ENCODE measurements around the gene GMDS. TPM values are rescaled to one million over a fixed set of nuclear protein-coding genes. Genes with fewer than 3 reads are reported as not detected.

The GMDS gene
- total RNA-seq, 1 donor from 2014 or later, result 35.7 TPM

DNA sequence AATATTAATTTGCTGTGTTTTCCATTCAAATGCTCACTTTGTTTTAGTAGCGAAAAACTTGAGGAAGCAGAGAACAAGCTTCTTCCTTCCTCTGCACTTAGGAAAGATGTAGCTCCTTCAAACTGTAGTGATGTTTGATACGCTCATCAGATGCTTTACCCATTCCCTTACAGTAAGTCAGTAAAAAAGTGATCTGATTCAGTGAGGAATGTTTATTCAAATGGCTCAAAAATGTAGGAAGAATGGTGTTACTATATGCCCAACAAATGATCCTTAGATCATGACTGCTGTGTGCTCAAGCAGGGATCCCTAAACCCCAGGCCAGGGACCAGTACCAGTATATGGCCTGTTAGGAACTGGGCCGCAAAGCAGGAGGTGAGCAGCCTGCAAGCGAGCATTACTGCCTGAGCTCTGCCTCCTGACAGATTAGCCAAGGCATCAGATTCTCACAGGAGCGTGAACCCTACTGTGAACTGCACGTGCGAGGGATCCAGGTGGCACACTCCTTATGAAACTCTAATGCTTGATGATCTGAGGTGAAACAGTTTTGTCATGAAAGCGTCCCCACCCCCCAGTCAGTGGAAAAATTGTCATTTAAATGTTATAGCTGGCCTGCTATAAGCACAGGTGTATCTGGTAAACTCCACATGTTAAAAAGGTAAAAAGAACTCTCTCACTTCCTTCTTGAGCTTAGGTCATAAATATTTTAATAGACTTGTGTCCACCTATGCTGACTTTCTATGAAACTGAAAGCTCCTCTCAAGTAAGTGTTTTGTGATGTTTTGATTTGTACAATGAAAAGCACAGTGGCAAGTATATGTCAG is 448.5 kb downstream of the GMDS start:
- Mint-ChIP-seq H3K27me3 (ENCODE audit: low read depth) (peaks cover 2% of the 10 kb centered on the region), H3K27ac (no peak overlapping the region), H3K9me3 (no peaks in the 10 kb centered on the region), H3K4me3 (ENCODE audit: low read depth) (no peak overlapping the region), H3K4me1 (ENCODE audit: low read depth) (peaks cover 7% of the 10 kb centered on the region), H3K36me3 (ENCODE audit: low read depth) (no peaks in the 10 kb centered on the region)
- no peak for DNase-seq (ENCODE audit: low spot score)
- intact Hi-C loops (cut with micrococcal nuclease), result no loop called here

DNA sequence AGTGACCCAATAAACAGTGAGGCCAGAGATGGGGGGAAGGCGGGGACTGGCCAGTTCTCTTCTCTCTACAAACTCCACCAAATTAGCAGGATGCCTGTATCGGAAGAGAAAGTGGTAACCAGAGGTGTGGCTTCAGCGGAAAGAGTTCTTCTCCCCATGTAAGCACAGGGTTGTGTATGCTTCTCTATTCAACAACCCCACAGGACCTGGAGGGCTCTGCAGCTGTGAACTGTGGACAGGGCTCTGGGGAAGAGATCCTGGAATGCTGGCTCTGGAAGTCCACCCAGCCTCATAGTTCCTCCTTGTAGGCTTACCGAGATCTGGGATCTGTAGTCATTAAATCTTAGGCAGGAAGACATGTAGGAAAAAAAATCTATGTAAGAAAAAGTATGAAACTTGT is 449.5 kb downstream of the GMDS start:
- H3K4me1 Mint-ChIP-seq (ENCODE audit: low read depth), result peaks cover 7% of the 10 kb centered on the region
- intact Hi-C loops (cut with micrococcal nuclease), result no loop called here
- H3K27ac Mint-ChIP-seq, result no peak overlapping the region
- peaks cover 2% of the 10 kb centered on the region for H3K27me3 Mint-ChIP-seq (ENCODE audit: low read depth)
- H3K9me3 Mint-ChIP-seq, result no peaks in the 10 kb centered on the region
- DNase-seq (ENCODE audit: low spot score), result no peak
- H3K4me3 Mint-ChIP-seq (ENCODE audit: low read depth), result no peak overlapping the region
- H3K36me3 Mint-ChIP-seq (ENCODE audit: low read depth), result no peaks in the 10 kb centered on the region

DNA sequence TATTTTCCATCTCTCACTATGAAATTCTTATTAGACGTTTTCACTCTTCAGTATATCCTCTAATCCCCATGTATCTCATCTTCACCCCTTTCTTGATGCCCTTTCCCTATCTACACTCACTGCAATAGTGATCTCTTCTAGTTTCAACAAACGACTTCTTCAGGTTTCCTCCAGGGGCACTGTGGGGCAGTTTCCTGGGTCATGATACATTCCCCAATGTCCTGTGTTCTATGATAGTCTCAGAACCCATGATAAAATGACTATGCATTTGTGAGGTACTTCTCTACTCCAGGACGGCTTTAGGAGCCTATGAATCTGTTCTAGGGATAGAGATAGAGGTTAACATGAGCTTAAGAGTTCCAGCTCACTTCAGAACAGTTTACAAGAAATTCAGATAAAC is 452.4 kb downstream of the GMDS start:
- Mint-ChIP-seq H3K36me3 (ENCODE audit: low read depth) (no peaks in the 10 kb centered on the region), H3K4me1 (ENCODE audit: low read depth) (peaks cover 7% of the 10 kb centered on the region), H3K4me3 (ENCODE audit: low read depth) (no peak overlapping the region), H3K27me3 (ENCODE audit: low read depth) (peaks cover 2% of the 10 kb centered on the region), H3K9me3 (no peaks in the 10 kb centered on the region), H3K27ac (no peak overlapping the region)
- no peak for DNase-seq (ENCODE audit: low spot score)
- intact Hi-C loops (cut with micrococcal nuclease), result no loop called here

DNA sequence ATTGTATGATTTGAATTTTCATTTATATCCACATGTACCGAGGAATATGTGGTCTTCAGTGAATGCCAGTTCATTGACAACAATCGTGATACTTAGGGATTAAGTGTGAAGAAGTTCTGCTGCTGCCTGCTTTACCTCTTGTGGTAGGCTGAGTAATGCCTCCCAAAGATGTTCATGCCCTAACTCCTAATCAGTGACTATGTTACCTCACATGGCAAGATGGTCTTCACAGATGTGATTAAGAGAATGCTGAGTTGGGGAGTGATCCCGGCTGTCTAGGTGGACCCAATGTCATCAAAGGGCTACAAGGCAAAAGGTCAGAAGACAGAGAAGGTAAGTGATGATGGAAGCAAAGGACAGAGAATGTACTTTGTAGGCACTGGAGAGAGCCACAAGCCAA is 454.7 kb downstream of the GMDS start:
- intact Hi-C loops (cut with micrococcal nuclease), result no loop called here
- no peak overlapping the region for H3K4me3 Mint-ChIP-seq (ENCODE audit: low read depth)

DNA sequence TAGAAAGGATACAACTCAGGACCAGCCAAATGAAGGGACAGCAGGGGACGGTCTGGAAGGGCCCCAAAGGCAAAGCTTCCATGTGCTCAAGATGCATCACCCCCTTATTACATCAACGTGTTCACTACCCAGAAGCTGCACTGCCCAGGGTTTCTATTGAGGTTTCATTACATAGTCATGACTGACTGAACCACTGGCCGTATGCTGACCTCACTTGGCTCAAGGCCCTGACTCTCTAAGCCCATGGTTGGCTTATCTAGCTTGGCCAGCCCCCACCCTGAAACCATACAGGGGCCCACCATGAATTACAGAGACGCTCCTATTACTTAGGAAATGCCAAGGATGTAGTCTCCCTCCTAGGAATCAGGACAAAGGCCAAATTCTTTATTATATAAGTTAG is 456.3 kb downstream of the GMDS start:
- Mint-ChIP-seq H3K27me3 (ENCODE audit: low read depth) (peaks cover 4% of the 10 kb centered on the region), H3K9me3 (no peaks in the 10 kb centered on the region)
- intact Hi-C loops (cut with micrococcal nuclease), result no loop called here

More for the DNA sequence above, 454.7 kb downstream of the GMDS start:
- no peak for DNase-seq (ENCODE audit: low spot score)
- H3K27me3 Mint-ChIP-seq (ENCODE audit: low read depth), result peaks cover 4% of the 10 kb centered on the region
- no peaks in the 10 kb centered on the region for H3K4me1 Mint-ChIP-seq (ENCODE audit: low read depth)
- H3K27ac Mint-ChIP-seq, result no peak overlapping the region
- H3K36me3 Mint-ChIP-seq (ENCODE audit: low read depth), result no peaks in the 10 kb centered on the region
- no peaks in the 10 kb centered on the region for H3K9me3 Mint-ChIP-seq

DNA sequence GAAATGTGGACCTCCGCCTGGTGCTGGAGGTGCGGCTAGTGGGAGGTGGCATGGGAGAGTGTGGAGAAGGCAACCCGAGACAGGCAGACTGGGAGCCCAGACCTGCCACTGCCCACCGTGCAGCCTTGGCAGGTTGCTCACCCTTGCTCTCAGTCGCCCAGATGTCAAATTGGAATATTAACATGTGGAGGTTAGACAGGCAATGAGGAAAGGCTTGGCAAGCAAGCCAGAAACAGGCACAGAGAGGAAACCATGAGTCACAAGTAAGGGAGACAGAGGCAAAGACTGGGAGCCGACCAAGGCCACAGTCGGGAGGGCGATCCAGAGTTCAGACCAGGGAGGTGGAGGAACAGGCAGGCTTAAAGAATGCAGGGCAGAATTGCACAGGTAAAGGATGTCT is 457.5 kb downstream of the GMDS start:
- Mint-ChIP-seq H3K4me3 (ENCODE audit: low read depth) (no peak overlapping the region), H3K36me3 (ENCODE audit: low read depth) (no peaks in the 10 kb centered on the region), H3K4me1 (ENCODE audit: low read depth) (no peaks in the 10 kb centered on the region), H3K9me3 (no peaks in the 10 kb centered on the region), H3K27ac (no peak overlapping the region), H3K27me3 (ENCODE audit: low read depth) (peaks cover 4% of the 10 kb centered on the region)
- DNase-seq (ENCODE audit: low spot score), result no peak
- intact Hi-C loops (cut with micrococcal nuclease), result no loop called here

More for the DNA sequence above, 456.3 kb downstream of the GMDS start:
- no peaks in the 10 kb centered on the region for H3K36me3 Mint-ChIP-seq (ENCODE audit: low read depth)
- no peaks in the 10 kb centered on the region for H3K4me1 Mint-ChIP-seq (ENCODE audit: low read depth)
- H3K4me3 Mint-ChIP-seq (ENCODE audit: low read depth), result no peak overlapping the region
- no peak overlapping the region for H3K27ac Mint-ChIP-seq
- DNase-seq (ENCODE audit: low spot score), result no peak

DNA sequence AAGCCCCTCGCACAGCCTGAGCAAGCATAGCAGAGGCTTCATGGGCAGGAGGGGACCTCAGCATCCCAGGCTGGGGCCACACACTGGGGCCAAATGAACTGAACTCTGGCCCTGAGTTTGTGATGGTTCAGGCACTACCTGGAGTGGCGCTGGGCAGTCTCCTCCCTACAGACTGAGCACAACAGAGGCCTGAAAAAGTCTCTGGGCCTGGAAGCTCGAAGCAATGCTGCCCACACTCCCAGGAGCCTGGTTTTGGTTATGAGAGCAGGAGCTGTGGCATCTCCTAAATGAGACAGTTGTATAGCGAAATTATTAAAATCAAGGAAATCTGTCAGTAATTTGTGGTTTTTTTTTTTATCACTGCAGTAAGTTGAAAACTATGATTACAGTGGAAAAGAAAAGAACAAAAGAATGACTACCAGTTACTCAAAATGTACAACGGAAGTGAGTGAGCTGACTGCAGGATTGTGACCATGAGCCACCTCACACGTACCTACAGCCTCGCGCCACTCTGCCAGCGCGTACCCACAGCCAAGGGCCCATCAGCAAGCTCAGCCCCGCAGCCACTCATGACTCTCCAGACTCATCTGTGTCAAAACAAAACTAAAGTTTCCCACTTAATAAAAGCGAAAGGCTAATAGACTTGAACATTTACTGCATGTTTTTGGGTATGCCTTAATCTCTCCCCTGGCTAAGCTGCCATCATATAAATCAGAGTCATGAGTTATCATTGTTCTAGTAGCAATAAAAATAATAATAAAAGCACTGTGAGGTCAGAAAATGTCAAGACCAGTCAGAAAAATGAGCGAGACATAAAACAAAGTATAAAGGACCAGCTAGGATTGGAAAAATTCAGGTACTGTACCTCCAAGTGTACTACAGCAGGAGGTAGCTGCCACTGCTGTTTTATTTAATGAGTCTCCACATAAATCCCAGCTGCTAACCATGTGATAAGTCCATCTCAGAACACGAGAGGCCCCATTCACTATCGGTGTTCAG is 458.7 kb downstream of the GMDS start:
- H3K27ac Mint-ChIP-seq, result no peak overlapping the region
- peaks cover 3% of the 10 kb centered on the region for H3K27me3 Mint-ChIP-seq (ENCODE audit: low read depth)
- no peaks in the 10 kb centered on the region for H3K36me3 Mint-ChIP-seq (ENCODE audit: low read depth)
- H3K4me1 Mint-ChIP-seq (ENCODE audit: low read depth), result no peaks in the 10 kb centered on the region
- intact Hi-C loops (cut with micrococcal nuclease), result no loop called here
- no peaks in the 10 kb centered on the region for H3K9me3 Mint-ChIP-seq
- H3K4me3 Mint-ChIP-seq (ENCODE audit: low read depth), result no peak overlapping the region
- no peak for DNase-seq (ENCODE audit: low spot score)

DNA sequence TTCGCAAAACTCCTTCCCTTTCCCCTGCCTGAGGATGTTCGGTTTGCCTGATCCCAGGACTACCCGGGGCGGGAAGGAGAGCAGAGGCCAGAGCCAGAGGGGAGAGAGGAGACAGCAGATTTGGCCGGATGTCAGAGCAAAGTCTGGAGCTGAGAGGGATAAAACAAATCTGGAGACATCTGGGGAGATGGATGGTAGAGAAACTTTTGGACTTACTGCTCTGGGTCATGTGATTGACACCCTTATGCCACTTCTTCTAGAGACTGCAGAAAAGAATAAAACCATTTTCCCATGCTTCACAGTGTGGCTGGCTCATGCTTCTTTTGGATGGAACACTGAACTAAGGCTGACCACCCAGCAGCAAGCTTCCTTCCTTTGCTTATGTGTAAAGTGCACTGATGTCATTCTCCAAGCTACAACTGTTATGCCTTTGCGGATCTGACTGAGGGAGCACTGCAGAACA is 461.0 kb downstream of the GMDS start:
- H3K4me3 Mint-ChIP-seq (ENCODE audit: low read depth), result no peak overlapping the region
- no peaks in the 10 kb centered on the region for H3K36me3 Mint-ChIP-seq (ENCODE audit: low read depth)
- intact Hi-C loops (cut with micrococcal nuclease), result no loop called here
- H3K9me3 Mint-ChIP-seq, result no peaks in the 10 kb centered on the region
- H3K4me1 Mint-ChIP-seq (ENCODE audit: low read depth), result no peaks in the 10 kb centered on the region
- no peak for DNase-seq (ENCODE audit: low spot score)
- peaks cover 3% of the 10 kb centered on the region for H3K27me3 Mint-ChIP-seq (ENCODE audit: low read depth)
- no peak overlapping the region for H3K27ac Mint-ChIP-seq

DNA sequence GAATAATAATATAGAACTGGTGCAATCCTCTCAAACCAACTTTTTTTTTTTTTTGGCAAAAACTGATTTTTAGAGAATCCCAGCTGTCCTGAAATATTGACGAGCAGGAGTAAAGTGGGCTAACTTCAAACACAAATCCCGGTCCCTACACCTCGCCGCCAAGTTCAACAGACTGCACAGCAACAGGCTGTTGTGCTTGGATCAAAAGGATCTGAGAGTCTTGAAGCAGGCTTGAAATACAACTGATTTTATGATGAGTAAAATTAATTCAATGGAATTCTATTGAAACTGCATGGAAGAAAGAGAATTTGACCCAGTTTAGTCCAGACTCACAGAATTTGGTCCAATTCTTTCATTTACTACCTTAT is 463.6 kb downstream of the GMDS start:
- H3K27me3 Mint-ChIP-seq (ENCODE audit: low read depth), result no peaks in the 10 kb centered on the region
- no peaks in the 10 kb centered on the region for H3K36me3 Mint-ChIP-seq (ENCODE audit: low read depth)
- intact Hi-C loops (cut with micrococcal nuclease), result no loop called here
- H3K27ac Mint-ChIP-seq, result no peak overlapping the region
- H3K4me1 Mint-ChIP-seq (ENCODE audit: low read depth), result no peaks in the 10 kb centered on the region
- no peak for DNase-seq (ENCODE audit: low spot score)
- no peaks in the 10 kb centered on the region for H3K9me3 Mint-ChIP-seq
- no peak overlapping the region for H3K4me3 Mint-ChIP-seq (ENCODE audit: low read depth)

DNA sequence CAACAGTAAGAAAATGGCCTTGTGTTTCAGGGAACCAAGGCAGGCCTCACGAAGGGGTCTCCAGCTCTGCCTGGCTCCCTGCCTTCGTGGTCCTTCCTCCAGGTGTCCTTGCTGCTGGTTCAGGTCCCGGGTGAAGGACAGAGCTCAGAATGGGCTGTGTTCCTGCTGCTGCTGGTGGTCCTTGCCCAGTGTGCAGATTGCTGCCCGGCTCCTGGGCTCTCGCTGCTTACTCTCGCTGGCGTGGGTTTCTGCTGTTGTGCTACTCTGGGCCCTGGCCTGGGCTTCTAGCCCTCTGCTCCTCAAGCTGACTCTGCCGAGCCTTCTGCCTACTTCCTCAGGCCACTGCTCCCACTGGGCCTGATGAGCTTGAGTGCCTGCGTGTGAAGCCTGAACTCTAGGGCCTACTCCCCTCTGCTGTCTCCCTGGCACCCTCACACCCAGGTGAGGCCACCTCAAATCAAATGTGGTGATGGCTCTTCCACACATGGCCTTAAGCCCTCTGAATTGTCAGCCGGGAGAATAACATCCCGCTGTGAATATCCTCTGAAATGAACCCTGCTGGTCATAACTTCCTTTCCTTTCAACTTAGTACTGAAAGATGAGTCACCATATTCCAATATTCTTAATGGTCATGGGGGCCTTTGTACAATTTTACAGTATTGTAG is 464.1 kb downstream of the GMDS start:
- Mint-ChIP-seq H3K4me1 (ENCODE audit: low read depth) (no peaks in the 10 kb centered on the region), H3K36me3 (ENCODE audit: low read depth) (no peaks in the 10 kb centered on the region), H3K27ac (no peak overlapping the region), H3K9me3 (no peaks in the 10 kb centered on the region), H3K27me3 (ENCODE audit: low read depth) (no peaks in the 10 kb centered on the region), H3K4me3 (ENCODE audit: low read depth) (no peak overlapping the region)
- intact Hi-C loops (cut with micrococcal nuclease), result no loop called here
- no peak for DNase-seq (ENCODE audit: low spot score)

DNA sequence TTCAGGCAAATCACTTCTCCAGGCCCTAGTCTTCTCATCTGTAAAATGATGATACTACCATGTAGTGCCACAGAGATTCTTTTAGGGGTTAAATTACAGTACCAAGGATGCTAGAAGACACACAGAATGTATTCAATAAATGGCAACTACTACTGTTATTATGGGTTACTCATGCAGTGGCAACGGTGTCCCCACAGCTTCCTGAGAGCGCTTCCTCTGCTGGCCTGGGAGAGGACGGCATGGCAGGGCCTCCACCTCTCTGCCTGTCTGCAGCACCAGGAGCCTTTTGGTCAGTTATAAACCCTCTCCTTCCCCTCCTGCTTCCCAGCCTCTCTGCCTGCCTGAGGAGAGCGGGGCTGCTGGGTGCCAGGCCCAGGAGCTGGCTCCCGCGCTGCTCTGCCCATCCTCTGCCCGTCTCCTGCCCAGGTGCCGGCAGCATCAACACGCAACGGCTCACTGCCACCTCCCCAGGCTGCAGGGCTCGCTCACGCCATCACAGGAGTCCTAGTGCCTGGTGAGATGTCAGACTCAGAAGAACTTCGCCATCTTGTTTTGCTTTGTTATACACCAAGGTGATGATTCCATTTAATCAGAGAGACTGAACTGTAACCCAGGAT is 465.0 kb downstream of the GMDS start:
- Mint-ChIP-seq H3K36me3 (ENCODE audit: low read depth) (no peaks in the 10 kb centered on the region), H3K27me3 (ENCODE audit: low read depth) (no peaks in the 10 kb centered on the region), H3K27ac (no peak overlapping the region), H3K9me3 (no peaks in the 10 kb centered on the region), H3K4me1 (ENCODE audit: low read depth) (no peaks in the 10 kb centered on the region), H3K4me3 (ENCODE audit: low read depth) (no peak overlapping the region)
- DNase-seq (ENCODE audit: low spot score), result no peak
- intact Hi-C loops (cut with micrococcal nuclease), result no loop called here

DNA sequence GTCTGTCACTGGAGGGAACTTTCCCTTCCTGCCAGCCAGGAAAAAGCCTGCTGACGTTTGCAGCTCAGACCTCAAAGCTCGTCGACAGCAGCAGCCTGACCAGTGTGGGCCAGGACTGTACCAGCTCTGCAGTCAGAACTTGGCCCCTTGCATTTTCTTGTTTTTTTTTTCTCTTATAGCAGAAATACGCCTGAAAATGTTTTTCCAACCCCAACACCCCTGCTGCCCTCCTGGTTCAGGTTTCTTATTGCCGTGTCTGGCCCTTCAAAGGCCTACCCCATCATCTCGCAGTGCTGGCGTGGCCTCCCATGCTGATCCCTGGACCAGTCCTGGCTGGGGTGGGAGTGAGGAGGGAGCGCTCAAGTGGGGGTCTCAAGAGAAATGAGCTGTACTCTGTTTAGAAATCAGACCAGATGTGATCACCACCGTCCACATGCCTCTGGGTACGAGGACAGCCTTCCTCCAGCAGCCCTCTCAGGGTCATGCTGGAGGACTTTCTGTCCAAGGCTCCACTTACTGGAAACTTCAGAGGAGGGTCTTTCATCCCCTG is 466.6 kb downstream of the GMDS start:
- H3K27ac Mint-ChIP-seq, result no peak overlapping the region
- H3K9me3 Mint-ChIP-seq, result no peaks in the 10 kb centered on the region
- H3K27me3 Mint-ChIP-seq (ENCODE audit: low read depth), result no peaks in the 10 kb centered on the region
- intact Hi-C loops (cut with micrococcal nuclease), result no loop called here
- DNase-seq (ENCODE audit: low spot score), result no peak
- H3K4me1 Mint-ChIP-seq (ENCODE audit: low read depth), result no peaks in the 10 kb centered on the region
- no peak overlapping the region for H3K4me3 Mint-ChIP-seq (ENCODE audit: low read depth)
- H3K36me3 Mint-ChIP-seq (ENCODE audit: low read depth), result no peaks in the 10 kb centered on the region

All from activated T-helper 2 cell treated with anti-CD3 and anti-CD28 coated beads, Interferon-gamma antibody, Interleukin-2, Interleukin-4, amounts not matched to agents 10 μg/mL and 5 μg/mL and 100 μg/mL, durations not matched to agents 14 hours and 24 hours and 36 hours (primary cell).